GM23248 (cell line): Measurements from ENCODE around the gene STK32A.

ENCODE experiments used
- EZH2 ChIP-seq: fragments of 200-600 bp; sonication (generic); IDR thresholded peaks from 2 replicates; pipeline ENCODE4 v1.6.1; 2018; ENCODE audit warnings: antibody characterized with exemption, mild to moderate bottlenecking; ENCODE audit not compliant: insufficient read depth, poor library complexity, severe bottlenecking
- EZH2phosphoT487 ChIP-seq: fragments of 200-600 bp; sonication (generic); IDR thresholded peaks from 2 replicates; pipeline ENCODE4 v1.6.1; 2018; ENCODE audit warnings: antibody characterized with exemption, moderate library complexity, mild to moderate bottlenecking, low read depth; ENCODE audit not compliant: insufficient read depth

GRCh38 chr5:147327905-147328304 lies 93.1 kb downstream of the STK32A start:
- TF ChIP-seq EZH2 = no peak
- TF ChIP-seq EZH2phosphoT487 = no peak
